ENCODE results near the gene INTS4.
"Not testable (repeated sequence)": the region's sequence is repeated elsewhere in the genome, so short reads cannot be mapped to it uniquely, and the experiment has no call there.

The INTS4 gene

GRCh38 chr11:77876045-77876444 lies 118.4 kb downstream of the INTS4 start:
- no peak for DNase-seq

- DNase-seq, result no peak
These were observed 120.3 kb downstream of the INTS4 start for GRCh38 chr11:77874206-77874605.

- no peak for DNase-seq
These were observed 121.1 kb downstream of the INTS4 start for GRCh38 chr11:77873345-77873744.

GRCh38 chr11:77871855-77872254 lies 122.6 kb downstream of the INTS4 start:
- no peak for DNase-seq

- no peak for DNase-seq
These were observed 125.7 kb downstream of the INTS4 start for GRCh38 chr11:77868744-77869143.

GRCh38 chr11:77866336-77866735 lies 128.1 kb downstream of the INTS4 start:
- DNase-seq, result no peak

GRCh38 chr11:77865805-77866204 lies 128.7 kb downstream of the INTS4 start:
- no peak for DNase-seq

- DNase-seq, result not testable (repeated sequence)
These were observed 133.0 kb downstream of the INTS4 start for GRCh38 chr11:77861444-77861843.

- DNase-seq, result not testable (repeated sequence)
These were observed 136.5 kb downstream of the INTS4 start for GRCh38 chr11:77857906-77858457.

- DNase-seq, result no peak
These were observed 139.6 kb downstream of the INTS4 start for GRCh38 chr11:77854838-77855237.

- DNase-seq, result no peak
These were observed 143.0 kb downstream of the INTS4 start for GRCh38 chr11:77851503-77851902.

GRCh38 chr11:77843700-77844099 lies 150.8 kb downstream of the INTS4 start:
- DNase-seq, result not testable (repeated sequence)

- DNase-seq, result no peak
These were observed 151.9 kb downstream of the INTS4 start for GRCh38 chr11:77842441-77843121.

GRCh38 chr11:77833302-77833701 lies 161.2 kb downstream of the INTS4 start:
- no peak for DNase-seq

GRCh38 chr11:77828926-77829325 lies 165.5 kb downstream of the INTS4 start:
- DNase-seq, result no peak
